ENCODE results near the gene MBNL1.

DNA sequence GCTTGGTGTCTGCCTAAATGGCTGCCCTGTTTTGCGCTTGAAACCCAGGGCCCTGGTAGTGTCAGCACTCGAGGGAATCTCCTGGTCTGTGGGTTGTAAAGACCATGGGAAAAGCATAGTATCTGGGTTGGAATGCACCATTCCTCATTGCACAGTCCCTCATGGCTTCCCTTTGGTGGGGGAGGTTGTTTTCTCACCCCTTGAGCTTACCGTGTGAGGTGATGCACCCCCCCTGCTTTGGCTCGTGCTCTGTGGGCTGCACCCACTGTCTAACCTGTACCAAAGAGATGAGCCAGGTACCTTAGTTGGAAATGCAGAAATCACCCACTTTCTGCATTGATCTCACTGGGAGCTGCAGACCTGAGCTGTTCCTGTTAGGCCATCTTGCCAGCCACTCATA, 104.7 kb downstream of the MBNL1 start:
- TF ChIP-seq POLR2A (IDR thresholded peaks at IDR 0.05; ENCODE audit: low read length) (no peak), GATA1 (IDR thresholded peaks at IDR 0.05; ENCODE audit: low read depth, low read length) (no peak)

Data from erythroblast (primary cell).